AG09319 (cell line): ENCODE data around the gene WDR55.
"Not testable (repeated sequence)": the region's sequence is repeated elsewhere in the genome, so short reads cannot be mapped to it uniquely, and the experiment has no call there.

Source experiments
- DNase-seq: peaks from one replicate; pipeline ENCODE4 v3.0.0-alpha.2; 2010; ENCODE audit warnings: low read depth; ENCODE audit errors: extremely low read depth
- CTCF ChIP-seq: IDR thresholded peaks from 2 replicates; pipeline ENCODE4 v1.5.1; 2011; ENCODE audit warnings: low read depth, mild to moderate bottlenecking, inconsistent platforms, low read length, moderate library complexity

The WDR55 gene

GRCh38 chr5:140664359-140665119 is at the start of gene WDR55:
TSS of gene WDR55 (plus strand) at chr5:140664904. CDS start at chr5:140664913, 9 bp downstream.
- TF ChIP-seq CTCF = no peak
- peak; percentile 62 for DNase-seq

GRCh38 chr5:140622301-140622700 is 42.4 kb upstream of the WDR55 start:
- DNase-seq = no peak
- TF ChIP-seq CTCF = no peak

GRCh38 chr5:140623061-140623460 is 41.6 kb upstream of the WDR55 start:
- not testable (repeated sequence) for DNase-seq

GRCh38 chr5:140624886-140625285 is 39.8 kb upstream of the WDR55 start:
- not testable (repeated sequence) for DNase-seq

- no peak for TF ChIP-seq CTCF
- no peak for DNase-seq
These were observed 36.7 kb upstream of the WDR55 start for GRCh38 chr5:140627972-140628371.

GRCh38 chr5:140628711-140629110 is 36.0 kb upstream of the WDR55 start:
- TF ChIP-seq CTCF = no peak

GRCh38 chr5:140630292-140631035 is 34.2 kb upstream of the WDR55 start:
- DNase-seq = no peak
- TF ChIP-seq CTCF = no peak

More at GRCh38 chr5:140628711-140629110, 36.0 kb upstream of the WDR55 start:
- DNase-seq = no peak

- no peak for TF ChIP-seq CTCF
- no peak for DNase-seq
These were observed 33.7 kb upstream of the WDR55 start for GRCh38 chr5:140631036-140631417.
